ENCODE results near the gene ADORA1.

The ADORA1 gene

GRCh38 chr1:203169770-203170520, 42.4 kb downstream of the ADORA1 start:
- TF ChIP-seq POLR2AphosphoS5 (IDR thresholded peaks at IDR 0.05; ENCODE audit: low read depth): no peak
- TF ChIP-seq REST (IDR thresholded peaks at IDR 0.05; ENCODE audit: insufficient replicate concordance, low read depth): no peak
- TF ChIP-seq GABPA (IDR thresholded peaks at IDR 0.05; ENCODE audit: low read depth): no peak
- no peak for TF ChIP-seq CTCF (IDR thresholded peaks at IDR 0.05; ENCODE audit: insufficient read depth, low read length)
- TF ChIP-seq SPI1 (IDR thresholded peaks at IDR 0.05; ENCODE audit: borderline replicate concordance, low read depth): no peak
- no peak for DNase-seq (ENCODE audit: low read depth in 1 of 2, low spot score in 1 of 2)
- no peaks in the 10 kb centered on the region for H3K27me3 ChIP-seq (ENCODE audit: insufficient read depth, poor library complexity, severe bottlenecking)
- no peak overlapping the region for H3K27ac ChIP-seq (replicated peaks)
- H3K4me3 ChIP-seq (replicated peaks; ENCODE audit: insufficient read depth, low read length): no peak overlapping the region

GRCh38 chr1:203170625-203171330, 43.3 kb downstream of the ADORA1 start:
- Histone ChIP-seq H3K4me3 (replicated peaks; ENCODE audit: insufficient read depth, low read length) (no peak overlapping the region), H3K27me3 (ENCODE audit: insufficient read depth, poor library complexity, severe bottlenecking) (no peaks in the 10 kb centered on the region), H3K27ac (replicated peaks) (no peak overlapping the region)
- DNase-seq (ENCODE audit: low read depth in 1 of 2, low spot score in 1 of 2): no peak
- no peak for TF ChIP-seq GABPA (IDR thresholded peaks at IDR 0.05; ENCODE audit: low read depth)
- TF ChIP-seq CTCF (IDR thresholded peaks at IDR 0.05; ENCODE audit: insufficient read depth, low read length): no peak
- no peak for TF ChIP-seq REST (IDR thresholded peaks at IDR 0.05; ENCODE audit: insufficient replicate concordance, low read depth)
- no peak for TF ChIP-seq POLR2AphosphoS5 (IDR thresholded peaks at IDR 0.05; ENCODE audit: low read depth)
- TF ChIP-seq SPI1 (IDR thresholded peaks at IDR 0.05; ENCODE audit: borderline replicate concordance, low read depth): no peak

DNA sequence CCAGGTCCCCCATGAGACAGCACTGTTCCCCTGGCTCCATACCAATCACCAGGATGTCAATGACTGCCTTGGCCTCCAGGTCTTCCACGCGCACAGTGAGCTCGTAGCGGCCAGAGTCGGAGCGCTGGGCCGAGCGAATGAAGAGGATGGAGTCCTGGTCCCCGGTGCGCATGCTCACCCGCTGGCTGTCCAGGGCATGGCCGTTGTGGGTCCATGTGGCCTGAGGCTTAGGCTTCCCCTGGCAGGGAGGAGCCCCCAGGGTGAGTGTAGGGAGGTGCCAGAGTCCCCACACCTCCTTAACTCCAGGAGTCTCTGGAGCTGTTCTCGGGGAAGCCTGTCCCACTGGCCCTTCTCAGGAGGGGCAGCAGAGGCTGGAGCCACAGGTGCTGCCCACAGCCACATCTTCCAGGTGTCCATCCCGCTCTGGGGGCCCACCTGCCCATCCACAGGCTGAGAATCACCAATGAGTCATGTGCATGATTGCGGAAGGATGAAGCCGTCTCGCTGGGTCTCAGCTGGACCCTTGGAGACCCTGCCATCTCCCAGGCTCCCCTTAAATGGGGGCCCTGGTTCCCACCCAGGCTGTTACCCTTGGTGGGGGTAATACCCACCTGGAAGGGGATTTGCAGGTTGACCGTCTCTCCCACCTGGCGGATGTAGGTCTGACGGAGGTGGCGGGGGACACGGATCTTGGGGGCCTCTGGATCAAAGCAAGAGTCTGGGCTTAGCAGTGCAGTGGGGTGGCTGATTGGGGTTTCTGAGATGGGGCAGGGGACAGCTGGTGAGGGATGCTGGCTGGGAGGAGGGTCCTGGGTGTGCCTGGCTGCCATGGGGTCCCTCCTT, 44.0 kb downstream of the ADORA1 start:
- Histone ChIP-seq H3K27ac (replicated peaks) (no peak overlapping the region), H3K4me3 (replicated peaks; ENCODE audit: insufficient read depth, low read length) (no peak overlapping the region), H3K27me3 (ENCODE audit: insufficient read depth, poor library complexity, severe bottlenecking) (no peaks in the 10 kb centered on the region)
- TF ChIP-seq CTCF (IDR thresholded peaks at IDR 0.05; ENCODE audit: insufficient read depth, low read length): no peak
- TF ChIP-seq POLR2AphosphoS5 (IDR thresholded peaks at IDR 0.05; ENCODE audit: low read depth): no peak
- TF ChIP-seq SPI1 (IDR thresholded peaks at IDR 0.05; ENCODE audit: borderline replicate concordance, low read depth): no peak
- no peak for TF ChIP-seq GABPA (IDR thresholded peaks at IDR 0.05; ENCODE audit: low read depth)
- TF ChIP-seq REST (IDR thresholded peaks at IDR 0.05; ENCODE audit: insufficient replicate concordance, low read depth): no peak
- DNase-seq (ENCODE audit: low read depth in 1 of 2, low spot score in 1 of 2): no peak
